Activated T-helper 9 cell treated with anti-CD3 and anti-CD28 coated beads, Interleukin-2, amount 50 U/mL, for 16 hours (primary cell): Measurements from ENCODE around the gene AIRE.

Source experiments
- DNase-seq: peaks from one replicate; pipeline ENCODE4 v3.0.0-alpha.2; 2020; ENCODE audit warnings: low read depth

AIRE gene

GRCh38 chr21:44325386-44326271 lies 40.0 kb downstream of the AIRE start:
- DNase-seq: no peak

- no peak for DNase-seq
These were observed 40.6 kb downstream of the AIRE start for GRCh38 chr21:44326272-44326647.

- DNase-seq: no peak
These were observed 41.3 kb downstream of the AIRE start for GRCh38 chr21:44326716-44327602.

DNA sequence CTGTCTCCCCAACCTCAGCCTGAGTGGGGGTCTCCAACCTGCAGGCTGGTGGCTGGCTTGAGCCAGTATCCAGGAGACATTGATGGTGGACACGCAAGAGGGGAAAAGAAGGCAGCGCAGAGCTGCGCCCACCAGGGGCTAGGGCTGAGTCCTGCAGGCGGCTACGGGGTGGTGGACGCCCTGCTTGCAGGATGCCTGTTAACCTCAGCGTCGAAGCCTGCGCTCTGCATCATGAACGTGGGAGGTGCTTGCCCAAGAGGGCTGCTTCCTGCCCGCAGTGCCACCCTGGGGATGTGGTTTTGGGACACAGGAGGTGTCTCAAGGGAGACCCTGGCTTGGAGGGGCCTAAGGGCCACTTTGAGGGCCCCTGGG lies 41.9 kb downstream of the AIRE start:
- no peak for DNase-seq

DNA sequence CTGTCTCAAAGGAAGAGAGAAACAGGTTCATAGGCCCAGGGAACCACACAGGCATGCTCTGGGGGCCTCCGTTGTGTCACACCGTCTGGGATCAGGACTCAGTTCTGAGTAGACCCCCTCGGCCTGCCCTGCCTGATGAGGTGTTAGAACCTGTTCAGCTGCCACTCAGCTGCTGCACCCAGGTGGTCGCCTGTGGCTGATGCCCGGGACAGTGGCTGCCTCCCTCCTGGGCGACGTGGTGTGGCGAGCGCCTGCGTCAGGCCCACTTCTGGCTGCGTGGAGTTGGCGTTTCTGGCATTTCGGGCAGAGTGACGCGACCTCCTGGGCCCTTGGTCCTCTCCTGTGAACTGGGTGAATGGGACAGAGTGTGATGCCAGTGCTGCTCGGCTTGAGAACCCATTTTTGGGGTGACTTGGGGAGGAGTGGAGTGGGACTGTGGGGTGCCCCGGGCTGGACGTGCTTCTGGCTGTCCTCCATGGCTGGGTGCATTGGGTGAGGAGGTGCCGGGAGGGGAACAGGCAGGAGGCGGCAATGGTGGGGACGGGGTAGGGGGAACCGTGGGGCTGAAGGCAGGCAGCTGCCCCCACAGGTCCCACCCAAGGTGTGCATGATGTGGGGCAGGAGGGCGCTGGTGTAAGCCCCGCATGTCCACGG lies 42.7 kb downstream of the AIRE start:
- no peak for DNase-seq

GRCh38 chr21:44329086-44329889 lies 43.6 kb downstream of the AIRE start:
- DNase-seq: no peak

- no peak for DNase-seq
These were observed 44.5 kb downstream of the AIRE start for GRCh38 chr21:44329971-44330681.

DNA sequence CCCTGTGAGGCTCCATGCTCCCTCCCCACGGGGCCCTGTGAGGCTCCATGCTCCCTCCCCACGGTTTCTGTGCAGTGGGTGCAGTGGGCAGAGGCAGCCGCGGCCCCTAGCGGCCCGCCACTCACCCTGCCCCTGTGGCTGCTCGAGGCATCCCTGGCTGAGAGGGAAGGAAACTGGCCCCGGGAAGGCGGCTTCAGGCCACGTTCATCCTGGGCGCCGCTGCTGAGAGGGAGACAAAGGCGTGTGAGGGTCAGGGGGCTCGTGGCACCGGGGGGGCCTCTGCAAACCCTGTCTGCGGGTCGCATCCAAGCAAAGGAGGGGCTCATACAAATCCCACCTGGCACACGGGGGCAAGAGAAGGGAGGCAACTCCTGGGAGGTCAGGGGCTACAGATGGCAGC lies 45.0 kb downstream of the AIRE start:
- DNase-seq: no peak

- no peak for DNase-seq
These were observed 45.5 kb downstream of the AIRE start for GRCh38 chr21:44331209-44331608.

- no peak for DNase-seq
These were observed 46.1 kb downstream of the AIRE start for GRCh38 chr21:44331650-44332307.

DNA sequence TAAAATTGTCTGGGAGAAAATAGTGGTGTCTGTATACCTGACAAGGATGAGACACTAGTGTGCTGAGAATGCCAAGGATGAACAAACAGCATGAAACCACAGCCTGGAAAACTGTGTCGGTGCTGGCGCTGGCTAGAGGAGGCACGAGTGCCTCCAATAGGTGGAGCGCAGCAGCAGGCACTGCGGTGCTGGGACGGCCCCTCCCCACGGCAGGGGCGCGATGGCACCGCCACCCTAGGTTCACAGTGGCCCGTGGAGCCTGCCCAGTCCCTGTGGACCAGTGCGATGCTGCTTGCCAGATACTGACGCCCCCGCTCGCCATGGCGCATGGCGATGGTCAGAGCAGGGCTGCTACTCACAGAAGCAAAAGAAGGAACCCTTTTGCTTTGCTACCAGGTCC lies 46.7 kb downstream of the AIRE start:
- DNase-seq: no peak

GRCh38 chr21:44332965-44333364 lies 47.3 kb downstream of the AIRE start:
- no peak for DNase-seq

- no peak for DNase-seq
These were observed 48.0 kb downstream of the AIRE start for GRCh38 chr21:44333509-44334328.

DNA sequence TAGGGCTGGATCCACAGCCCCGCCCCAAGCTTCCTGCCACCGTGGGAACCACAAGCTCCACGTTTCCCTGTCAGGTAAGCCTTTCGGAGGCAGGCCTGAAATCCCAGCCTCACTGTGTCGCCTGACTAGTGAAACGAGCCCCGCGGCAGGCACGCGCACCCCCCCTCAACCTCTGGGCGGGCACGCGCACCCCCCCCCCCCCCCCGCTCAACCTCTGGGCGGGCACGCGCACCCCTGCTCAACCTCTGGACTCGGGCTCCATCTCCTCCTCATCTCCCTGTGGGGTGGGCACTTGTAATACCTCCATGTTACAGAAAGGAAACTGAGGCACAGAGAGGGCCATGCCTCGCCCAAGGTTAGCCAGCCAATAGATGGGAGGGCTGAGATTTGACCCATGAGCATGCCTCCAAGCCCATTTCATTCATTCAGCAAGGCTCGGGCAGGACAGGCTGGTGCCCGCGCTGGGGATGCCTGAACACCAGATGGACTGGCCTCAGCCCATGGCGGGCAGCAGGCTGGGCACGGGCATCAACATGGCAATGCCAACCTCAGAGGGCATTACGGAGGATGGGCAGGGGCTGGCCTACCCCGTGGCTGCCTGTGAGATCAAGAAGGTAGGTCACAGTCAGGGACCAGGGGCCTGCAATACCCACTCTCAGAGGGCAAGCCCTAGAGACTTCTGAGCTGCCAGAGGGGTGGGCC lies 48.8 kb downstream of the AIRE start:
- DNase-seq: no peak

- no peak for DNase-seq
These were observed 49.8 kb downstream of the AIRE start for GRCh38 chr21:44335266-44336059.

DNA sequence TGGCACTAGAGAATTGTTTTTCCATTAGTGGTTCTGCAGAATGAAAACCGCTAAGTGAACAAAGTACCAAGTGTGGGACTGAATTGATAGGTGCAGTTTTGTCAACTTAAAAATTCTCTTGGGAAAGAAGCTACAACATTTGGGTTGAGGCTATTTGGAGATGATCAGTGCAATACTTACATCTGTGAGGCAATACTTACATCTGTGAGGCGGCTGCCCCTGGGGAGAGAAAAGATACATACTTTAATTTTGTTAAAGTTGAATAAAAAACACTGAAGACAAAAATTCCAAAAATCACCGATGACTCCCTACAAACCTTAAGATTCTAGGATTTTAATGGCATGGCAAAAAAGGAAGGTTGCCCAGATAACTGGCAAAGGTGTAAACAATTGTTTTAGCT lies 51.8 kb downstream of the AIRE start:
- no peak for DNase-seq

DNA sequence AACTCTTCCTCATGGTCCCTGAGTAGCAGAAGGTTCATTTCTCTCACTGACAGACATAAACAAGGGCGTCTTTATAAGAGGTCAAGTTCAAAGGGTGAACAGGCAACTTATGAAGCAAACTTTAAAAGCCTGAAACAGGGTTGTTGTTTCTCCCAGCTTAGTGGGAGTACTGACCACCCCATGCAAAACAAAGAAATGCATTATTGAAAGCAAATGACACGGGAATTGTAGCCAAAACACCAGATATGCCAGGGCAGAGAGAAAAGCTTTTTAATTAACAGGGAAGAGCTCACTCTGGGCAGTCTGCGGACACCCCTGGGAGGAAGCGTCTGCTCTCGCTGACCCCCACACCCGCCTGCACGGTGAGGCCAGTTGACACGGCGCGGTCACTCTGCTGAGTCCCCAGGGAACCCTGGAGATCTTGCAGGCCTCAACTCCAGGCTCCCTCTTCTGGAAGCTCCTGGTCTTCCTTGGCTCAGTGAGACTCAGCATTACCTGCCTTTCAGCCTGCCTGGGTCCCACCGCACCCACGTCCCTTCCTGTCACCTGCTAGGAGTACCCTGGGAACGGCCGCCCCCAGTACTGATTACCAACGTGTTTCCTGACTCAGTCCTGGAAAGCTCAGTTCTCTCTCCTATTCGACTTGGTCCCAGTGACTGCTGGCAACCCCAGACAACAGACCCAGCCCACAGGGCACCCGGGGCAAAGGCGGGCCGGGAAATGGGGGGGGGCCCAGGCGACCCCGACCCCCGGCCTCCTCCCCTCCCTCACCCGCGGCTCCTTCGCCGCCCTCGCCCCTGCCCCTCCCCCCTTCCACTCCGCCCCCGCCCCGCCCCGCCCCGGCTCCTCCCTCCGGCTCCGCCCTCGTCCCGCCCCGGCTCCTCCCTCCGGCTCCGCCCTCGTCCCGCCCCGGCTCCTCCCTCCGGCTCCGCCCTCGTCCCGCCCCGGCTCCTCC lies 52.5 kb downstream of the AIRE start:
- no peak for DNase-seq
